Mucosa of stomach (tissue), 1 donor: Measurements from ENCODE around the gene PFDN1.
"Not testable (repeated sequence)": the region's sequence is repeated elsewhere in the genome, so short reads cannot be mapped to it uniquely, and the experiment has no call there.

ENCODE experiments used
- H3K27me3 ChIP-seq: one replicate; pipeline ENCODE4 v1.7.0; 2013; ENCODE audit warnings: mild to moderate bottlenecking, low read length; ENCODE audit not compliant: control insufficient read depth, insufficient read depth
- H3K36me3 ChIP-seq: one replicate; pipeline ENCODE4 v1.7.0; 2013; ENCODE audit warnings: low read length; ENCODE audit not compliant: control insufficient read depth, insufficient read depth
- H3K4me1 ChIP-seq: one replicate; pipeline ENCODE4 v1.7.0; 2013; ENCODE audit warnings: mild to moderate bottlenecking, low read length; ENCODE audit not compliant: control insufficient read depth, insufficient read depth
- H3K4me3 ChIP-seq: one replicate; pipeline ENCODE4 v1.7.0; 2013; ENCODE audit warnings: low read length
- H3K9ac ChIP-seq: one replicate; pipeline ENCODE4 v1.7.0; 2013; ENCODE audit warnings: mild to moderate bottlenecking, low read length, moderate library complexity
- H3K9me3 ChIP-seq: one replicate; pipeline ENCODE4 v1.7.0; 2013; ENCODE audit warnings: mild to moderate bottlenecking, low read length, moderate library complexity; ENCODE audit not compliant: control insufficient read depth
- donor health status: Pancreatic carcinoma.

PFDN1 gene

DNA sequence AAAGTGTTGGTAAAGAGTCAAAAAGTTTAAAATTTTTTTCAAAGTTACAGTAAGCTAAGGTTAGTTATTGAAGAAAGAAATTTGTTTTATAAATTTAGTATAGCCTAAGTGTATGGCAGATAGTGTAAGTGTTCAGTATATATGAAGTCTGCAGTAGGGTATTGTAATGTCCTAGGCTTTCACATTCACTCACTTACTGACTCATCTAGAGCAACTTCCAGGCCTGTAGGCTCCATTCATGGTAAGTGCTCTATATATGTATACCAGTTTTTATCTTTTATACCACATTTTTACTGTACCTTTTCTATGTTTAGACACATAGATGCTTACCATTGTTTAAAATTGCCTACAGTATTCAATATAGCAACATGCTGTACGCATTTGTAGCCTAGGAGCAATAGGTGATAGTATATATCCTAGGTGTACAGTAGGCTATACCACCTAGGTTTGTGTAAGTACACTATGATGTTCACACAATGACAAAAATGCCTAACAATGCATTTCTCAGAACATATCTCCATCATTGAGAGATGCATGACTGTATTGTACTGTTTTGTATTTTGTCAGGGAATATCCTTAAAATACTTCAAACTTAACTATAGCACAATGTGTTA is 89.4 kb downstream of the PFDN1 start:
- Histone ChIP-seq H3K4me3 (no peak overlapping the region), H3K36me3 (no peaks in the 10 kb centered on the region), H3K9me3 (no peaks in the 10 kb centered on the region), H3K27me3 (no peaks in the 10 kb centered on the region), H3K9ac (no peak overlapping the region), H3K4me1 (peaks cover 51% of the 10 kb centered on the region)

- H3K4me3 ChIP-seq, result no peak overlapping the region
- no peaks in the 10 kb centered on the region for H3K27me3 ChIP-seq
- peaks cover 27% of the 10 kb centered on the region for H3K4me1 ChIP-seq
- no peaks in the 10 kb centered on the region for H3K9me3 ChIP-seq
- H3K9ac ChIP-seq, result no peak overlapping the region
- peaks cover 7% of the 10 kb centered on the region for H3K36me3 ChIP-seq
These were observed 94.8 kb downstream of the PFDN1 start for GRCh38 chr5:140208065-140208464.

- H3K9ac ChIP-seq, result no peak overlapping the region
- H3K9me3 ChIP-seq, result no peaks in the 10 kb centered on the region
- peaks cover 34% of the 10 kb centered on the region for H3K4me1 ChIP-seq
- peaks cover 10% of the 10 kb centered on the region for H3K36me3 ChIP-seq
- H3K27me3 ChIP-seq, result no peaks in the 10 kb centered on the region
- no peak overlapping the region for H3K4me3 ChIP-seq
These were observed 95.5 kb downstream of the PFDN1 start for GRCh38 chr5:140207250-140207964.

GRCh38 chr5:140205952-140206351 is 96.9 kb downstream of the PFDN1 start:
- no peak overlapping the region for H3K4me3 ChIP-seq
- no peak overlapping the region for H3K9ac ChIP-seq

DNA sequence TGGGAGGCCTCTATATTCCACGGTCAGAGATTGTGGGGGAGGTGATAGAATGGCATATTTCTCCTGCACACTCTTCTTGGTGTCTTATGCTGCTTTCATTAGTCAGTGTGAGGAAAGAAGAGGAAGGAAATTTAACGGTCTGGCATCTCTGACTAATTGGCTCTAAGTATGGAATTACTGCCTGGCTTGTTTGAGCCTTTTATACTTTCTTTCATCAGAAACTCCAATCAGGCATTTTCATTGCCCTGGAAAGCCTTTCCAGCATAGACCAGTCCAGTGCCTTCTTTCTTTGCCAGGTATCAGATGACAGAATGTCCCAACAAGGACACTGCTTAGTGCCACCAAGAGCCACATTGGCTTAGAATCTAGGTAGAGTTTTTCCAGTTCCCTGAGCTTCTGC is 97.7 kb downstream of the PFDN1 start:
- Histone ChIP-seq H3K36me3 (peaks cover 13% of the 10 kb centered on the region), H3K9ac (no peak overlapping the region), H3K4me1 (peaks cover 46% of the 10 kb centered on the region), H3K27me3 (no peaks in the 10 kb centered on the region), H3K9me3 (no peaks in the 10 kb centered on the region), H3K4me3 (no peak overlapping the region)

More at GRCh38 chr5:140205952-140206351, 96.9 kb downstream of the PFDN1 start:
- H3K36me3 ChIP-seq, result peaks cover 13% of the 10 kb centered on the region
- H3K9me3 ChIP-seq, result no peaks in the 10 kb centered on the region
- H3K27me3 ChIP-seq, result no peaks in the 10 kb centered on the region
- peaks cover 44% of the 10 kb centered on the region for H3K4me1 ChIP-seq

- Histone ChIP-seq H3K9ac (no peak overlapping the region), H3K27me3 (no peaks in the 10 kb centered on the region), H3K36me3 (peaks cover 13% of the 10 kb centered on the region), H3K4me1 (peaks cover 46% of the 10 kb centered on the region), H3K9me3 (no peaks in the 10 kb centered on the region), H3K4me3 (no peak overlapping the region)
These were observed 100.3 kb downstream of the PFDN1 start for GRCh38 chr5:140202610-140203009.

DNA sequence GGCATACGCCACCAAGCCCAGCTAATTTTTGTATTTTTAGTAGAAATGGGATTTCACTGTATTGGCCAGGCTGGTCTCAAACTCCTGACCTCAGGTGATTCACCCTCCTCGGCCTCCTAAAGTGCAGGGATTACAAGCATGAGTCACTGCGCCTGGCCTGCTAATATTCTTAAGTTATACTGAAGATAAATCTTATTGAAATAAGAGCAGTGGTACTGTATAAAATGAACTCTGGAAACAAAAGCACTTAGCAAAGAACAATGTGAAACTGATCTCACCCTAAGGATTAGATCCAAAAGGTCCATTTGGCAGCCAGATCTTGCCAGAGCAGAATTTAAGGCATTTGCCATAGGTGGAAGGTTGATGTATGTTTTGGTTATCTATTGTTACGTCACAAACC is 100.8 kb downstream of the PFDN1 start:
- H3K9ac ChIP-seq, result no peak overlapping the region
- H3K27me3 ChIP-seq, result no peaks in the 10 kb centered on the region
- H3K9me3 ChIP-seq, result no peaks in the 10 kb centered on the region
- peaks cover 13% of the 10 kb centered on the region for H3K36me3 ChIP-seq
- H3K4me3 ChIP-seq, result no peak overlapping the region
- H3K4me1 ChIP-seq, result peaks cover 49% of the 10 kb centered on the region

DNA sequence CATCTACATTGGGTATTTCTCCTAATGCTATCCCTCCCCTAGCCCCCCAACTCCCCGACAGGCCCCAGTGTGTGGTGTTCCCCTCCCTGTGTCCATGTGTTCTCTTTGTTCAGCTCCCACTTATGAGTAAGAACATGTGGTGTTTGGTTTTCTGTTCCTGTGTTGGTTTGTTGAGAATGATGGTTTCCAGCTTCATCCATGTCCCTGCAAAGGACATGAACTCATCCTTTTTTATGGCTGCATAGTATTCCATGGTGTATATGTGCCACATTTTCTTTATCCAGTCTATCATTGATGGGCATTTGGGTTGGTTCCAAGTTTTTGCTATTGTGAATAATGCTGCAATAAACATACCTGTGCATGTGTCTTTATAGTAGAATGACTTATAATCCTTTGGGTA is 104.0 kb downstream of the PFDN1 start:
- H3K9ac ChIP-seq, result not testable (repeated sequence)
- H3K4me1 ChIP-seq, result peaks cover 44% of the 10 kb centered on the region

GRCh38 chr5:140197023-140197422 is 105.9 kb downstream of the PFDN1 start:
- Histone ChIP-seq H3K36me3 (no peaks in the 10 kb centered on the region), H3K9me3 (no peaks in the 10 kb centered on the region), H3K27me3 (no peaks in the 10 kb centered on the region), H3K4me1 (peaks cover 47% of the 10 kb centered on the region), H3K4me3 (no peak overlapping the region), H3K9ac (no peak overlapping the region)

More for the DNA sequence above, 104.0 kb downstream of the PFDN1 start:
- not testable (repeated sequence) for H3K9me3 ChIP-seq, H3K27me3 ChIP-seq, H3K36me3 ChIP-seq, H3K4me3 ChIP-seq

- H3K9me3 ChIP-seq, result no peaks in the 10 kb centered on the region
These were observed 106.6 kb downstream of the PFDN1 start for GRCh38 chr5:140196115-140196814.

More at GRCh38 chr5:140196115-140196814, 106.6 kb downstream of the PFDN1 start:
- H3K9ac ChIP-seq, result no peak overlapping the region
- H3K36me3 ChIP-seq, result no peaks in the 10 kb centered on the region
- no peak overlapping the region for H3K4me3 ChIP-seq
- H3K27me3 ChIP-seq, result no peaks in the 10 kb centered on the region
- peaks cover 51% of the 10 kb centered on the region for H3K4me1 ChIP-seq
